GM15510 (cell line): ENCODE results near the gene OXT.

Experiments
- POLR2A ChIP-seq: IDR thresholded peaks from 3 replicates; pipeline ENCODE4 v1.6.1; 2011; ENCODE audit warnings: borderline replicate concordance; ENCODE audit not compliant: insufficient read length; ENCODE audit errors: extremely low read depth

OXT gene

DNA sequence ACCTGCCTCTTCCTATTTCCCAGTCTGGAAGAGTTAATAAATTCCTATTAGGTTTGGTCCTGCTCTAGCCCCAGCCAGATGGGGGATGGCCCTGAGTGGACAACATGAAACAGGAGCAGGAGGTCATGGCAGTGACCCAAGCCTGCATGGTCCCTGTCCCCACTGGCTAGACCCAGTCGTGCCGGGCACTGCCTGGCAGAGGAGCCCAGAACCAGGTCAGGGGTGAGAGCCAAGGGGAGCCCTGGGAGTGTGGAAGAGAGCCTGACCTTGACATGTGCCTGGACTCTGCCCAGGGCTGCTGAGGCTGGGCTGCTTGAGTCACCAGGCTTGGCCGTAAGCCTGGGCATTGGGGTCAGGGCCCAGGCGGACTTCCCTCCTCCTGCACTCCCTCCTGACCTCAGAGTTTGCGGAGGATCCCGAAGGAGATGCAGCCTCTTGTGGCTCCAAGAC, 9.5 kb downstream of the OXT start:
- no peak for TF ChIP-seq POLR2A

DNA sequence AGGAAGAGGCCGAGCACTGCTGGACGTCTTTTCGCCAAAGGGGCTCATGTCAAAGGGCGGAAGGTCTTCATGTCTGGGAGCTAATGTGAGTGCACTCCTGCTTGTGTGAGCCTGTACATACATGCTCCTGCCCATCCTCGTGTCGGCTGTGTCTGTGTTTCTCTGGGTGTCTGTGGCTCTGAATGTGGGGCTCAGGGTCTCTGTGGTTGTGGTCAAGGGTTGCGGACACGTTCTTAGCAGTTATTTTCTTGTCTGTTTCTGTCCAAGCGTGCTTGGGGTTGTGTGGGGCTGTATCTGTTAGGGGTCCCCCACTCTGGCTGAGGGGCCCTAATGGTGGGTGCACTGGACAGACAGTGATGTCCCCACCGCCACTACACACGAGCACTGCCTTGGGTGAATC, 10.2 kb downstream of the OXT start:
- TF ChIP-seq POLR2A: no peak

GRCh38 chr20:3082306-3082951, 11.0 kb downstream of the OXT start:
- no peak for TF ChIP-seq POLR2A

DNA sequence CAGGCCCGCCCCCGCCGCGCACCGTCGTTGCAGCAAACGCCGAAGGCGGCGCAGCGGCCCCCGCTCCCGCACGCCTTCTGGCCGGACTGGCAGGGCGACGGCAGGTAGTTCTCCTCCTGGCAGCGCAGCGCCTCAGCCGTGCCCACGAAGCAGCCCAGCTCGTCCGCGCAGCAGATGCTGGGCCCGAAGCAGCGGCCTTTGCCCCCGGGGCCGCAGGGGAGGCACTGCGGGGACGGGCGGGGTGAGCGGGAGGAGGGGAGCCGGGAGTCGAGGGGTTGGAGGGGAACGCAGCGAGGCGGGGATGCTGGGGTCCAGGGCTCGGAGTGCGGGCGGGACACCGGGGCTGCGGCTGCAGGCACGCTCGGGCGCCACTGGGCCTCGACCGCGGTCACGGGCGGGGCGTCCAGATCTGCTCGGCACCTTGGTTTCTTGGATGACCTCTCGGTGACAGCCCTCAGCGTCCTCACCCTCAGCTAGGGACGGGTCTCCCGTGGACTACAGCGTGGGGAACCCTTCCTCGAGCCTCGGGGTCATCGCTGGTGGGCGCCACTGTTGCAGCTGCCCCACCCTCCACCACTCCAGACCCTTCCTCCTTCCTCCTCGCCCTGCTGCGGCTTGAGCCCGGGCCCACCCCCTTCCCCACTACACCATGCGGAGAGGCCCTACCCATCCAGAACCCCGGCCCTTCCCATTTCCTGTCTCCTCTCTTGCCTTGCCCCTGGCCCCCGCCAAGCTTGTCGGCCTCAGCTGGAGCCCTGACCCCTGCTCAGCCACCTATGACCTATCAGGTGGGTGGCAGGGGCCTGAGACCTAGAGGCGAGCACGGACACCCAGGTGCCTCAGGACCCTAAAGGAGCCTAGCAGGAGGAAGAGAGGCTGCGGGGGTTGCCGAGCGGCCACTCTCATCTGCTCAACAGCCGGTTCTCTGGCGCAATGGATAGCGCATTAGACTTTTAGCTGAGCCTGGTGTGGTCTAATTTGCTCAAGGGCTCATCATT, 11.8 kb downstream of the OXT start:
- TF ChIP-seq POLR2A: no peak

- TF ChIP-seq POLR2A: no peak
Observed at GRCh38 chr20:3084283-3084985, 13.0 kb downstream of the OXT start, which contains the start of gene AVP. TSS of gene AVP (minus strand) at chr20:3084724. CDS start at chr20:3084674, 50 bp downstream.

GRCh38 chr20:3084986-3085360, 13.6 kb downstream of the OXT start:
- no peak for TF ChIP-seq POLR2A

- TF ChIP-seq POLR2A: no peak
Observed at GRCh38 chr20:3085571-3086072, 14.2 kb downstream of the OXT start.

DNA sequence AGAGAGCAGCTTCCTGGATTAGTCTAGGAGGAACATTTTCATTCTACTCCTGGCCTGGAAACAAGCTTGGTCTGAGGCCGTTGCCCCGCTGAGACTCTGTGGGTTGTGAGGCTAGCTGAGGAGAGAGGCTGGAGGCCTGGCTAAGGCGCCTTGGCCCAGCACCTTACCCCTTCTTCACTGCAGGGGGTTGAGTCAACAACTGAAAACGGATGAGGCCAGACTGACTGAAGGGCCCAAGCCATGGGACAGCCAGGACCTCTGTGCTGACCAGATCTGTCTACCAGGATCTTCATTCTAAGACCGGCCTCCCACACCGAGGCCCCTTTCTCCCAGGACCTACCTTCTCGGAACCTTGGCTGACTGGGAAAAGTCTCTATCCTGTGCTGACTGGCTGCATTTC, 16.6 kb downstream of the OXT start:
- TF ChIP-seq POLR2A: no peak

- no peak for TF ChIP-seq POLR2A
Observed at GRCh38 chr20:3090565-3090964, 19.1 kb downstream of the OXT start.

GRCh38 chr20:3092611-3093379, 21.4 kb downstream of the OXT start:
- no peak for TF ChIP-seq POLR2A

DNA sequence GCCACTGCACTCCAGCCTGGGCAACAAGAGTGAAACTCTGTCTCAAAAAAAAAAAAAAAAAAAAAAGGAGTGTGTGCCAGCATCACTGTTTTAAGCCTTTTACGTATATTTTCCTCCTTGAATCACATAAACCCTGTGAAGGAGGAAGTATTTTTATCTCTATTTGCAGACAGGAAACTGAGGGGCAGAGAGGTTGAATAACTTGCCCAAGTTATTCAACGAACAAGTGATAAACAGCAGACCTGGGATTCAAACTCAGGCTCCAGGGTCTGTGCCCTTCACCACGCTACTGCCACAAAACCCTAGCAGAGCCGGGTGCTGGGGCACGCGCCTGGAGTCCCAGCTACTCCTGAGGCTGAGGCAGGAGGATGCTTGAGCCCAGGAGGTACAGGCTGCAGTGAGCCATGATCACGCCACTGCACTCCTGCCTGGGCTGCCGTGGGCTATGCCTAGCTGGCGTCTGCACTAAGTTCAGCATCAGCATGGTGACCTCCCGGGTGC, 22.5 kb downstream of the OXT start:
- no peak for TF ChIP-seq POLR2A

DNA sequence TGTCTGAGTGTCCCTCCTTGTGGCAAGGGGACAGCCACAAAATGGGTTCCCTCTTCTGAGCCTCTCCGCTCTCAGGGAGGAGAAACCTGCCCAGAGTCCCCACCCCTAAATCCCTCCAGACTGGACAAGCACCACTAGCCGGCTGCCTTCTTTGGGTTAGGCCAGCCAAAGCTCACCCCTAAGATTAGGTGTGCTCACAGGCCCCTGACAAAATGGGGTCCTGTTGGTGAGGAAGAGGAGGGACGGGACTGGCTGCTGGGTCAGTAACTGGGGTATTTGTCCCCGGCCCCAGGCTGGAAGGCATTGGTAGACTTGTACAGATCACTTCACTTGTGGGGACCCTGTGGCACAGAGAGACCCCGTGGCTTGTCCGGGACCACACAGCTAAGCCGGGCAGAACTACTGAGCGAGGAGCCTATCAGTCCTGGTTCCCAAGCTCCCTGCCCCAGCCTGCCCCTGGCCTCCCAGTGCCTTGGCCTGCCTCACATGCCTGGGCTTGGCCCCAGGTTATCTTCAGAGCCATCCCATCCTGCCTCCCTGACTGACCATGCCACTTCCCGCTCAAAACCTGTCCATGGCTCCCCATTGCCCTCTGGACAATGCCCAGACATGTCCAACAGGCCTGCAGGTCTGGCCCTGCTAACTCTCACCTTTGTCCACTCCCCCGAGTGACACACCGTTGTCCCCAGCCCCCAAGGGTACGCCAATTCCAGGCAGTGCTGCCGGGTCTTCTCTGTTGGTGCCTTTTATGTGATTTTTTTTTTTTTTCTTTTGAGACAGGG, 23.6 kb downstream of the OXT start:
- TF ChIP-seq POLR2A: no peak

GRCh38 chr20:3100480-3100879, 29.1 kb downstream of the OXT start:
- TF ChIP-seq POLR2A: no peak
